Stimulated activated CD4-positive, alpha-beta T cell treated with anti-CD3 and anti-CD28 coated beads, Interleukin-15, amount 100 ng/mL, for 48 hours (primary cell): Measurements from ENCODE around the gene LDLRAD2.
"Not testable (repeated sequence)": the region's sequence is repeated elsewhere in the genome, so short reads cannot be mapped to it uniquely, and the experiment has no call there.

Experiments used
- DNase-seq, 2 donors: peaks; one replicate each; pipeline ENCODE4 v3.0.0-alpha.2; 2020; ENCODE audit warnings: low read depth in 2 of 2

LDLRAD2 gene

DNA sequence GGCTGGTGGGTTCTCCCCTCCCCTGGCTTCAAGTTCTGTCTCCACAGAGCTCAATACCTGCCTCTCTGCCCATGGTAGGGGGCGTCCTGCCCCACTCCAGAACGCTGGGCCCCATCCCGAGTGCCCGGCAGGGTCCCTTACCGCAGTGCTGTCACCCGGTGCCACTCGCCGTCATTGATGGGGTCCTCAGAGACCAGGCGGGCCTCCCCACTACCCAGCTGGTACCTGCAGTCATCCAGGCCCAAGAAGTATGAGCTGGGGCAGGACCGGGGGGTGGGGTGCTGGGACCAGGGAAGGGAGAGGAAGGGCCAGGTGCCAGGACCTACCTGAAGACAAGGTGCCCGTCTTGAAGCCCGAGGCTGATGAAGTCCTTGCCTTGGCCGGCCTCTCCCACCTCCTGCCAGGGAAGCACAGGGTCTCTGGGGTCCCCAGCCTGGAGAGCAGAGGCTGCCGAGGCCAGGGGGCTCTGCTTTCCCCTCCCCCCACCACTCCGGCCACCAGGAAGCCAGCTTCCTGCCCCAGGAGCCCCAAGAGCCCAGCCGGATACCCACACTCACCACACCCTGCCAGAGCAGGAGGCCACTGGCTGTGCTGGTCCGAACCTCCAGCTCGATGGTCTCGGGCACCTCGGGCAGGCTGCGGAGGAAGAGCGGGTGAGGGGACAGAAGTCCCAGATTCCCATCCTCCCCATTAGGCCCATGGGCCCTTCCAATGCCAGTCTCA is 12.1 kb downstream of the LDLRAD2 start:
- DNase-seq: no peak

DNA sequence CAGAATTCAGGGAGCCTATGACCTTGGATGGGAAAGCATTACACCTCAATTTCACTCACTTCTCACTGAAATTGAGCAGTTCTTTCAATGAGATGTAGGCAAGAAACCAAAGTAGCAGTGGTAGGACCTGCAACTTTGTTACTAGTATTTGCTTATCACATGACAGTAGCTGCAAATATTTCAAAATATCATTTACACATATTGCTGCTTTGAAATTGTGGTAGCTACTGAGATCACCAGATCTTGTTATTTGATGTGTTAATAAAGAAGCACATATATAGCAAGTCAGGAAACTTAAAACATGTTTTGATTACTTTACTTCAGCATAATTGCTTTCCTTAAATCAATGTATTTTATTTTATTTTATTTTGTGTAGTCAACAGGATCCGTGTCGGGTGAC is 12.9 kb downstream of the LDLRAD2 start:
- DNase-seq: no peak

DNA sequence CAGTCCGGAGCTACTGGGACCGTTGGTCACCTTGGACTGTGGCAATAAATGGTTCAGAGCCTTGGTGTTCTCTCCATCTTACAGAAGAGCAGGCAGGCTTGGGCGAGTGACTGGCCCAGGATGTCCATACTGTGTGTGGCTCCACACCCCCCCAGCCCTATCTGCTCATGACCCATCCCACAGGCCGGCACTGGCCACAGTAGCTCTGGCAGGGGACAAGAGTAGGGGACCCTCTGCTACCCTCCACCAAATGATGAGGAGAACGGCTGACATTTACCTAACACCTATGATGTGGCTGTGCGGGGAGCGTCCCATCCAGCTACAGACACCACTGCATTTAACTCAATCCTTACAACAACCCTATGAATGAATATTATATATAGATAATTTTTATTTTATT is 13.3 kb downstream of the LDLRAD2 start:
- DNase-seq: no peak

DNA sequence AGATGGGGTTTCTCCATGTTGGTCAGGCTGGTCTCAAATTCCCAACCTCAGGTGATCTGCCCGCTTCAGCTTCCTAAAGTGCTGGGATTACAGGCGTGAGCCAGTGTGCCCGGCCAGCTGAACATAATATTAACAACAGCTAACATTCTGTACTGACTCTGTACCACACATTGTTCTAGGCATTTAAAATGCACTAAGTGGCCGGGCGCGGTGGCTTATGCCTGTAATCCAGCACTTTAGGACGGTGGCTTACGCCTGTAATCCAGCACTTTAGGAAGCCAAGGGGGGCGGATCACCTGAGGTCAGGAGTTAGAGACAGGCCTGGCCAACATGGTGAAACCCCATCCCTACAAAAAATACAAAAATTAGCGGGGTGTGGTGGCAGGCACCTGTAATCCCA is 14.6 kb downstream of the LDLRAD2 start:
- not testable (repeated sequence) for DNase-seq

DNA sequence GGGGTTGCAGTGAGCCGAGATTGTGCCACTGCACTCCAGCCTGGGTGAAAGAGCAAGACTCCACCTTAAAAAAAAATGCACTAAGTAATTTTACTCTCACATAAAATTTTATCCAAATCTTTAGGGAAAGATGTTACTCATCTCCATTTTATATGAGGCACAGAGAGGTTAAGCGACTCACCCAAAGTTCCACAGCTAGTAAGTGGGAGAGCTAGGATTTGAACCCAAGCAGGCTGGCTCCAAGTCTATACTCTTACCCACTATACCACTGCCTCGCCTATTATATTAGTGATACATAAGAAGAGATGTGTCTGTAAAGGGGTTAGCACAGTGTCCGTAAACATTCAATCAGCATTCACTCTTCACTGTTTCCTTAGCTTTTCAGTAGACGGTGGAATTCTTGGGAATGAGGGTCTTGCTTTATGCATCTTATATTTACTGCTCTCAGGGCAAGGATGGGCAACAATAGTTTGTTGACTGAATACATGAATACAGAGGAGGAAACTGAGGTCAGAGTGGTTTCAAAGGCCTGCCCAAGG is 15.1 kb downstream of the LDLRAD2 start:
- DNase-seq: no peak

DNA sequence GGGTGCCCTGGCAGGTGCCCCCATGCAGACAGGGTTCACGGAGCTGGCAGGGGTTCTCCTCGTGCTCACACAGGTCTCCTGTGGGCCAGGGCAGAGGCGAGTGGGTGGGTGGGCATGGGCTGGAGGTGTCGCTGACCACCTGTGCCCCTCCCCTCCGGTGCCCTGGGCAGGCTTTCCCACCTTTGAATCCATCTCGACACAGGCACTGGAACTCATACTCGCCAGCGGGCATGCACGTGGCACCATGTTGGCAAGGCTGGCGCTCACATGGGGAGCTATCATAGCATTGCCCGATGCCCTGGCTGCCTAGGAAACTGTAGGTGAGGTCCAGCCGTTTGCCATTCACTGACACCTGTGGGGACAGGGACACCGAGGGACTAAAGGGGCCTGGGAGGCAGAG is 16.0 kb downstream of the LDLRAD2 start:
- DNase-seq: no peak

DNA sequence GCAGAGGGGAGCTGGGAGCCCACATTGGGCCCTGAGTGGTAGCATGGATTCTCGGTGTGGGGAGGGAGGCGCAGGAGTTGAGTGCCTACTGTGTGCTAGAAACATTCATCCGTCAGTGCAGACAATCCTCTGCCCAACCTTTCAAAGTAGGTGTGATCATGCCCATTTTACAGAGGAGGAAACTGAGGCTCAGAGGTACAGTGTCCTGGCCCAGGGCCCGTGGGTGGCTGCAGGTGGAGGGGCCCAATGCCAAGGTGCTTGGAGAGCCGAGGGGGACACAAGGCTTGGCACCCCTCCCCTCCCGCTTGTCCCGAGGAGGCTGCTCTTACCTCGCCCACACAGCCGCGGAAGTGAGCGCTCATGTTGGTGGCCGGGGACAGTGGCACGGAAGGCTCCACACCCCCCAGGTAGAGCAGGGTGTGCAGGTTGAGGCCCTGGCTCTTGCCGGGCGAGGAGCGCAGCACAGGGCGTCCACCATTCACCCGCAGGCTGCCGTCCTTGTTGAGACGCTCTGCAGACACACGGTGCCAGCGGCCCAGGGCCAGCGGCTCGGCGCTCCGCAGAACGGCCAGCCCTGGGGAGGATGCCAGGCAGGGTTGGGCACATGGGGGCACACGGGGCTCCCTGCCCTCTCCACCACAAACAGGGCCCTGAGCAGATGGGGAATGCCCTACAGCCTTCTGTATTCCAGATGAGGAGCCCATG is 16.6 kb downstream of the LDLRAD2 start:
- no peak for DNase-seq

DNA sequence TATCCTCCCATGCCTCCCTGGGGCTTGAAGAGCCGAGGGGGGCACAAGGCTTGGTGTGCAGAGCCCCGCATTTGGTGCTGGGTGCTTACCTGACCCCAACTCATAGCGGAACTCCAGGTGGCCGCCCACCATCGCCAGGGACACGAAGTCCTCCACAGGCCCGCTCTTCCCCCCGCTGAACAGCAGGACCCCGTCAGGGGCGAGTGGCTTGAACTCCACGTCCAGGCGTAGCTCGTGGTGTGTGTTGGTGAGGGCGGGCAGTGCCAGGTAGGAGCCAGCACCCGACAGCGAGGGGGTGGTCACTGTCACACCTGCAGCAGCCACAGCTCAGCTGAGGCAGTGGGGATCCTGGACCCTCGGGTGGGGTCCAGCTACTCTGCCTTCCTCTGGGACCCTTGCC is 17.2 kb downstream of the LDLRAD2 start:
- no peak for DNase-seq

DNA sequence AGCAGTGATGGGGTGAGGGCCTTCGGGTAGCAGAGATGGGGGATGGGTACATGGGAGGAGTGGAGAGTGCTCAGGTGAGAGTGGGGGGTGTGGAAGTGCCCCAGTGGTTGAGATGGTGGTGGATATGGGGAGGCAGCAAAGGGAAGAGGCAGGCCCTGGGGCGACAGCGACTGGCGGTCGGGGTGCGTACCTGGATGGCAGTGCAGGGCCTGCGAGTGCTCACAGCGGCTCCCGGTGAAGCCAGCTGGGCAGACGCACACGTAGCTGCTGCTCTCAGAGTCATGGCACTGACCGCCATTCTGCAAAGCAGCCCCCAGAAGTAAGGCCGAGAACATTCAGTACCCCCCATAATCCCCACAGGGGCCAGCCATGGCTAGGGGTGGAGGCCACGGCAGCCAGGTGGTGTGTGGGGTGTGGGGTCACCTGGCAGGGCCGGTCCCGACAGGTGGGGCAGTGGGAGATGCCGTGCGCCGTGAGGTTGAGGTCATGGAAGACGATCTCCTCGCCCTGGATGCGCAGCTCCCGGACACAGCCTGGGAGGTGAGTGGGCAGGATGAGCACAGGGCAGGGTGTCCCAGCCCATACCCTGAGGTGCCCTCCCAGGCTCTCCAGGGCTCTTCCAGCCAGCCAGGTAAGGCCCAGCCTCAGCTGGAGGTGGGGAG is 18.9 kb downstream of the LDLRAD2 start:
- no peak for DNase-seq

DNA sequence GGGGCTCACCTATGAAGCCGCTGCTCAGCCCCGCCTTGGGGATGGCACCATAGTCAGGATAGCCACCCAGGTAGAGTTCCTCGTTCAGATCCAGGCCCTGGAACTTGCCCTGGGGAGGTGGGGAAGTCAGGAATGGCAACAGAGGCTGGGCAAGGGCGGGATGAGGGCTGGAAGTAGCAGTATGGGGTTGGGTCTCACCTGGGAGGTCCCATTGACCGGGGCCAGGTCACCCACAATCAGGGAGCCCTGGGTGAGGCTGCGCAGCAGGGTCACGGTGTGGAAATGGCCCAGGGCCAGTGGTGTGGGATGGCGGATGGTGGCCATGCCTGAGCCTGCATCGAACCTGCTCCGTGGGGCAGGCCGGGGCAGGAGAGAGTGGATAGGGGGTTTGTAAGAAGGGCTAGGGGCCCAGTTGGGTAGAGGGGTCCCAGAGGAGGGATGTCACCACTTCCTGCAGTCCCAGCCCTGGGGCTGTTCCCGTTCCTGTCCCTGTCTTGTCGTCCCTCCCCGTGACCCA is 19.4 kb downstream of the LDLRAD2 start:
- DNase-seq: no peak

DNA sequence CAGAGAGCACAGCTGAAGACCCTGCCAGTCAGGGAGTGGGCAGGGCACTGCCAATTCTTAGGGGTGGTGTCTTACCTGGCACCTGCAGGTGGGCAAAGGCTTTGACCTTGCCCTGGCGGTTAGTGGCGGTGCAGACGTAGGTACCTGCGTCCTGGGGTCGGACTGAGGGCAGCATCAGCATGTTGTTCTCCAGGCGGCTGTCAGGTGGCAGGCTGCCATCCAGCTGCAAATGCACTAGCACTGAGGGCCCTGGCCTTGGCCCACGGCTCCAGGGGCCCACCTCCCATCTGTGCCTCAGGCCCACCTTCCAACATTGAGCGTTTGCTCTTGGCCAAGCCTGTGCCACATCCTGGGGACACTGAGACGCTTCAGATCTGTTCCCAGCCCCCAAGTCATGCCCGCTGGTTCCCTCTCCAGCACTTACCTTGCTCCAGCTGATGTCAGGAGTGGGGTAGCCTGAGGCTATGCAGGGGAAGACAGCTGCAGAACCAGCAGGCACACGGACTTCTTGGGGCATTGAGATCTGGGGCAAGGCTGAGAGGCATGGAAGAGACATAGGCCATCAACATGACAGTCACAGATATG is 21.4 kb downstream of the LDLRAD2 start:
- no peak for DNase-seq

DNA sequence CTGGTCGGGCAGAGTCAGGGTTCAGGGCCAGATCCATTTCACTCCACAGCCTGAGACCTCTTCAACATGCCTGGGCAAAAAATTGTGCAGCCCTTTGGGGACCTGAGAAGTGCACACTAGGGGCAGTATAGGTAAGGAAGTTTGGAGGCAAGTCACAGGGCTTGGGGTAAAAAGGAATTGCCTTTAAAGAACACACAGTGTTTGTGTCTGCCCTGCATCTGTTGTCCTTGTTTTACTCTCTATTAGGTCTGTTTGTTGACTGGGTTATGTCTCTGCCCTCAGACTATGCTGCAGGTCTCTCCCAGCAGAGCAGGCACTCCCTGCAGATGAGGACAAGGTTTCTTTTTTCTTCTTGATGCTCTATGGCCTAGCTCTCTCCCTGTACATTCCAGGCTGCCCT is 22.0 kb downstream of the LDLRAD2 start:
- DNase-seq: no peak

DNA sequence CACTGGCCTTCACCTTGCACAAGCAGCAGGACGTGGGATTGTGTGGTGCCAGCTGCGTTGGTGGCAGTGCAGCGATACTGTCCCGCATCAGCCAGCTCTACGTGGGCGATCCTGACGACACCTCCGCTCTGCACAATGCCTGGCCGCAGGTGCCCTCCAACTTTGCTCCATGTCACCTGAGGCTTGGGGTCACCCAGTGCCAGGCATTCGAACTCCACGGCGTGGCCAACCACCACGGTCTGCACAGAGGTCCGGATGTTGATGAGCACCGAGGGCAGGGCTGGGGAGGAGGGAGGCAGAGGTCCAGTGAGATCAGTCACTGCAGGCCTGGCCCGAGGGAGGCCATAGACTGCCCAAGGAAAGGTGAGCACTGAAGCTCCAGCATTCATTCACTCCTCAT is 22.6 kb downstream of the LDLRAD2 start:
- DNase-seq: no peak

DNA sequence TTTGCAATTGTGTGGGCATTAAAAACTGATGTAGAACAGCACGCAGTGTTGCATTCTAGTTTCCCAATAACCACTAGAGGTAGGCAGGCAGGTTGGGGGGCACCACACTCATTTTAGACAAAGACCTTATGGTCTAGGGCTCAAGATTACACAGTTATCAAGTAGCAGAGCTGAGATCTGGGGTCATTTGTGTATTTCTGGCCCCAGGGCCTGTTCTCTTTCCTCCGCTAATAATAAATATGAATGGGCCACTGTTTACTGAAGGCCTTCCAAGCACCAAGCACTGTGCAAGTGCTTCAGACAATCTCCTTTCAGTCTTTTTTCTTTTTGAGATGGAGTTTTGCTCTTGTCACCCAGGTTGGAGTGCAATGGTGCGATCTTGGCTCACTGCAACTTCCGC is 23.9 kb downstream of the LDLRAD2 start:
- no peak for DNase-seq

DNA sequence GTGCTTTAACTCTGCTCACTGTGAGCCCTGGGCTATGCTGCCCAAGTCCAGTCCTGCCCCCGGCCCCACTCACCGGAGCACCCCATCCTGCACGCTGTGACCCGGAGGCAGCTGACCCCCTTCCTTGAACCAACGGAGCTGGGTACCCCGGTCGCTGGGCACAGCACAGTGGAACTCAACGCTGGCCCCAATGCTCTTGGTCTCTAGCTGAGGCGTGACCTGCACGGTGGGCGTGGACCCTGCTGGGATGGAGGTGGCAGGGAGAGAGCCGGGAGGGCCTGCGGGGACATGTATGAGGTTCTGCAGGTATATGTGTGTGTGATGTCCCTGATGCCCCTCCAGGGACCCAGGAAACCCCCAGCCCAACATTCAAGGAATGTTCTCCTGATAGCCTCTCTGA is 24.7 kb downstream of the LDLRAD2 start:
- no peak for DNase-seq

DNA sequence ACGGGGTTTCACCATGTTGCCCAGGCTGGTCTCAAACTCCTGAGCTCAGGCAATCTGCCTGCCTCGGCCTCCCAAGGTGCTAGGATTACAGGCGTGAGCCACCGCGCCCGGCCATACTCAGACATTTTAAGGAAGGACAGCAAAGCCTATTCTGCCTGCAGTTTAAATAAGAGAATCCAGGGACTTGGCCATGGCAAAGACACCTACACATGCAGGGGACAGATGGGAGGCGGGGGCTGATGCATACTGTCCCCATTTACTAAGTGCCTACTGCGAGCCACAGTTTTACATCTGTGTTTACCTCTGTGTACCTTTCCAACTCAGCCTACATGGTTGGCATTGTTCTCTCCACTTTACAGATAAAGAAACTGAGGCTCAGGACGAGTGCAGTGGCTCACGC is 25.4 kb downstream of the LDLRAD2 start:
- DNase-seq: no peak

DNA sequence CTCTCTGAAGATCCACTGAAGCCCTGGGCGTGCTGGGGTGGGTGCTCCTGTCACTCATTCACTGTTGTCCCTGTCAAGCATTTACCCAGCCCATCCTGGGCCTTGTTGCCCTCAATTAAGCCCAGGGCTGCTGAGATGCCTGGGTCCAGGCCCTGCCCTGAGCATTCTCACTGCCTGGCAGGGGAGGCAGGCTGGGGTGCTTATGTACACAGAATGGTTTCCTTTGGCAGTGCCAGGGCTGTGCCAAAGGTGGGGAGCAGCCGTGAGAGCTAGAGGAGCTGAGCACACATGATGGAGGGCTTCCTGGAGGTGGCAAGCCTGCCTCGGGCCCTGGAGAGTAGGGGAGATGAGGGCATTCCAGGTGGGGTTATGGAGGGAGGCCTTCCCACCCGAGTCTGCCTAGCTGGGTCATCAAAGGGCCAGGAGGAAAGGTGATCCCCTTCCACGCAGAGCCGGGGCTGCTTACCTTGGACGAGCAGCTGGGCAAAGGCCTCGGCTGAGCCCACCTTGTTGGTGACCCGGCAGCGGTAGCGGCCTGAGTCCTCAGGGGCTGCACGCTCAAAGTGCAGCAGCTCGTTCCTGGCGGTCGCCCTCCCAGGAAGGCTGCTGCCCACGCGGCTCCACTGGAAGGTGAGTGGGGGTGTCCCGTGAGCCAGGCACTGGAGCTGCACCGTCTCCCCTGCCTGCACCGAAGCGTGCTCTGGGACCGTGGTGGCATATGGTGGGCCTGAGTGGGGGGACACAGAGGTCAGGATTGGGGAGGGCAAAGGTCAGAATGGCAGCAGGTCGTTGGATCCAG is 26.5 kb downstream of the LDLRAD2 start:
- no peak for DNase-seq

DNA sequence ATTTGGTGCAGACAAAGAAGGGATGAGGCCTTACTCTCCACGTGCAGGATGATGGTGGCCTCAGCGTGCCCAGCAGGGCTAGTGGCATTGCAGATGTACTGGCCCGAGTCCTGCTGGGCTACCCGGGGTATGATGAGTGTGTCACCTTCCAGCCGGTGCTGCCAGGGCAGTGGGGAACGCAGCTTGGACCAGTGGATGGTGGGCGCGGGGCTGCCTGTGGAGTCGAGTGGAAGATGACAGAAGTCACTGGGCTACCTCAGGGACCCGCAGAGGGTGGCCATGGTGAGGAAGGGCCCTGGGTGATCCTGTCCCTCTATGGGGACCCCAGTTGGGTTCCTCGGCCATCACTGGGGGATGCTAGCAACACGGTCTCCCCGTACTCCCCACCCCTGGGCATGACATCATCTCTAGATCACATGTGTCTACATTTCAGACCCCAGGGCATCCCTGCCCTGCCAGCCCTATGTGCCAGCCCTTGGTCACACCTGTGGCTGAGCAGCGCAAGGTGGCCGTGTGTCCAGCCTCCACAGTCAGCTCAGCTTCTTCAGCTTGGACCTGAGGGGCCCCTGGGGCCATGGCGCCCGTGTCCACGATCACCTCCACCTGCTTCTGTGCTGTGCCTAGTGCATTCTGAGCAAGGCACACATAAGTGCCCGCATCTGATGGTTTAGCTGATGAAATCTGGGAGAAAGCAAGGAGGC is 27.4 kb downstream of the LDLRAD2 start:
- DNase-seq: no peak

DNA sequence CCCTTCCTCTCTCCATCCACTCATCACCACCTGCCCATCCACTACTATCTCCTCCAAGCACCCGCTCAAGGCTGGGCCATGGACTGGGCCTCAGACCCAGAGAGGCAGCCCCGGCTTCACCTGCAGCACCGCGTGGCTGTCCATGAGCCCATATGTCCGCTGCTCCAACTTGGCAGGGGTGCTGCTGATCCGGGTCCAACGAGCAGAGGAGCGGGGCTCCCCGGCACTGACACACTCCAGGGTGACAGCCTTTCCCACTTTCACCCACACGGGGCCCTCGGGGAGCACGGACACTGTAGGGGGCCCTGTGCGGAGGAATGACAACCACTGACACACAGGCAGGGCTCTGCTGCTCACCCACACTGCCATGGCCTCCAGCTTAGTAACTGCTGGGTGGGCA is 28.9 kb downstream of the LDLRAD2 start:
- DNase-seq: no peak

DNA sequence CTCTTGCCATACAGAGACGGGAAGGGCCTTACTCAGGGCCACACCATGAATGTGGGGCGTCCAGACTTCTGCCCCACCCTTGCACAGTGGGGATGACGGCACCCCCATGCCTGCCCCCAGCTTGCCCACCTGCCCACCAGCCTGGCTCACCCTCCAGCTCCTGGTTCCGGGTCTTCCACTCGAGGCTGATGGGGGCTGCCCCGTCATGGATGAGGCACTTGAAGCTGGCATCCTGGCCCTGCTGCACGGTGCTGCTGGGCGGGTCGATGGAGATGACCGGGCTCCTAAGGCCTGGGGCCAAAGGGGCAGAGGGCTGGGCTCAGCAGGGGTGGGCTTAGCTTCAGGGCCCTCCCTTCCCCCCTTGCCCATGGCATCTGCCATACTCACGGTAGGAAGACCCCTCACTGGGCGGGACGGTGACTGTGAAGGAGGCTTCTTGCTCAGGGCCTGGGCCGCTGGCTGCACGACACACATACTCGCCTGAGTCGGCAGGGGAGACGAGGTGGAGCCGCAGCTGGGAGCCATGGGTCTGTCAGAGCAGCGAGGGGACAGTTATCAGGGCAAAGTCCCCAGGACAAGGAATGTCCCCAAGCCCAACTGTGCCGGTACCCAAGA is 29.9 kb downstream of the LDLRAD2 start:
- DNase-seq: no peak
